HG03521 (cell line): Measurements from ENCODE around the gene DEAF1.
A peak's percentile ranks its signal among the peaks of the same experiment; 100 is the strongest.

Experiments used
- ATAC-seq: cut with Tn5 transposase; IDR thresholded peaks from one replicate; pipeline ENCODE4 v1.9.1; 2021; ENCODE audit warnings: mild to moderate bottlenecking, moderate library complexity; ENCODE audit not compliant: unreplicated experiment

The DEAF1 gene

DNA sequence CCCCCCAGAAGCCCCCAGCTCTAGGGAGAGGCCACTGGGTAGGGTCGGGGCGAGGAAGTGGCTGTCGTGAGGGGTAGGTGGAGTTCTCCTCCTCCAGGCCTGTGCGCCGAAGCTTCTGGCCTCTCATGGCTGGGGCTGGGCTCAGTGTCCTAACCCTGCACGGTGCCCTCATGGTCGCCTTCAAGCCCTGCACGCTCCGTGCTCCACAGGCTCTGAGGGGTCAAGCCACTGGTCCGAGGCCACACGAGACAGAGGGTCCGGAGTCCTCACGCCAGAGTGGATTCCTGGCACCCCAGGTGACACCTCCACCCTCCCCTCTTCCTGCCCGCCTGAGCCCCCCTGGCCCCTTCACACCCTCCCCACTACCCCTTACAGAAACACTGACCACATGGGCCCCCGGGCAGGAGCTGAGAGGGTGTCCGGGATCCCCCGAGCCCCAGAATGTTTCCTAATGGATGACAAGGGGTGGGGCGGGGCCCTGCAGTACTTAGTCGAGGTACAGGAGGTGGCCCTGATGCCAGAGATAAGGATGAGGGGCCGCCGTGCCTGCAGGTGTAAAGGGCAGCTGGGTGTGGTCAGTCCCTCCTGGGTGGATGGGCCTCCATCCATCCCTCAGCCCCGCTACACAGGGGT lies 69.3 kb downstream of the DEAF1 start:
- no peak for ATAC-seq

DNA sequence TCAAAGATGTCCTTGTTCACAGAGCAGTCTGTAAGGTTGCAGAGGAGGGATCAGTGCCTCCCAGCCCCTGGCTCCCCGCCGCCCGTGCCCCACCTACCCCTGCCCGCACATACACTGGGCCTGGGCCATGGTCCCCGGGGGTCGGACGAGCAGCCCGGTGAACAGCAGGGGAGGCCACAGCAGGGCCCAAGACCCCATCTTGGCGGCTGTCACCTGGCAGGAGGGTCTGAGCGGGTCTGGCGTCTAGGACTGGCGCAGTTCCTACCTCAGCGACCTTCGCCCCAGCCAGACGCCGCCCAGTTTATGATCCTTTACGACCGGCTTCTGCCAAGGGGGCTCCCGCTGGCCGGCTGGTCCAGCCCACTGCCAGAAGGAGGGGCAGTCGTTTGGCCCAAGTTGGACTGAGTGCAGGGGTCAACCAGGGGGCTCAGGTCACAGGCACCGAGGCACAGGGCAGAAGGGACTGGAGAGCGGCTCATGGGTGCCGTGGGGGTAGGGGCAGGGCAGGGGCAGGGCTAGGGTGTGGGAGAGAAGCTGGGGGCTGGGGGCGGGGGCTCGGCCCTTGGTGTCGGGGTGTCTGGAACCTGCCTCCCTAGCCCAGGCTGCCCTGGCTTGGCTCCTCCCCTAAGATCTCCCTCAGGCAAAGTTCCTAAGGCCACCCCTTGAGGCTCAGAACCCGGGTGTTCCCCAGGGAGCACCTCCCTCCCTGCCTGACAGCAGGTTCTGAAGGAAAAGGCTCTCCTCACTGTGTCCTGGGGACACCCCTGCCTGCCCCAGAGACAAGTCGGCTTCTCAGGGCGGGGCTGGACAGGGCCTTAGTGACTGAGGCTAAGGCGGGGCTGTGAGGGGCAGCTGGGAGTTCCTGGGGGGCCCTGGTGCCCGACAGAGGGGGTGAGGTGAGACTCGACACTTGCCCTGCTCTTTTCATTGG lies 70.1 kb downstream of the DEAF1 start, which contains the start of gene CDHR5:
Gene CDHR5, minus strand, starts transcription at position 251 of the 931 bp plus-strand sequence. Its CDS starts 53 bp downstream, at position 198.
- no peak for ATAC-seq

- ATAC-seq, result no peak
Measured at GRCh38 chr11:623999-624704, 70.9 kb downstream of the DEAF1 start.

- ATAC-seq, result no peak
Measured at GRCh38 chr11:623349-623869, 71.6 kb downstream of the DEAF1 start.

- no peak for ATAC-seq
Measured at GRCh38 chr11:621838-622237, 73.2 kb downstream of the DEAF1 start.

GRCh38 chr11:620935-621814 lies 73.8 kb downstream of the DEAF1 start:
- no peak for ATAC-seq

GRCh38 chr11:620201-620600 lies 74.8 kb downstream of the DEAF1 start:
- ATAC-seq, result no peak

DNA sequence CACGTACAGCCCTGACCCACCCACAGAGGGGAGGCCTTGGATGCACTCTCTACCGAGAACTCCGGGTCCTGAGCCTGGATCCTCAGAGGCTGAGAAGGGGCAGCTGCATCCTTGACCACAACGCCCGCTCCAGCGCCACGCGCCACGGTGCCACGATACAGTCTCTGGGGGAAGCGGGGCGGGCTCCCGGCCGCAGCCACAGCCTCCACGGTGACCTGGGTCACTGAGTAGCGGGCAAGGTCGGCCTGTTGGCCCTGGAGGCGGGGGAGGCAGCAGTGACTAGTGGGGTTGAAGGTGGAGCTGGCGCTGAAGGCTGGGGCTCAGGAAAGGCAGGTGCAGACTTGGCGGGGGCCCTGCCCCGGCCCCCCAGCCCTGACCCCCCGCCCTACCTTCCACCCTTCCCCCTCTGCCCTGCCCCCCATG lies 75.4 kb downstream of the DEAF1 start:
- no peak for ATAC-seq

DNA sequence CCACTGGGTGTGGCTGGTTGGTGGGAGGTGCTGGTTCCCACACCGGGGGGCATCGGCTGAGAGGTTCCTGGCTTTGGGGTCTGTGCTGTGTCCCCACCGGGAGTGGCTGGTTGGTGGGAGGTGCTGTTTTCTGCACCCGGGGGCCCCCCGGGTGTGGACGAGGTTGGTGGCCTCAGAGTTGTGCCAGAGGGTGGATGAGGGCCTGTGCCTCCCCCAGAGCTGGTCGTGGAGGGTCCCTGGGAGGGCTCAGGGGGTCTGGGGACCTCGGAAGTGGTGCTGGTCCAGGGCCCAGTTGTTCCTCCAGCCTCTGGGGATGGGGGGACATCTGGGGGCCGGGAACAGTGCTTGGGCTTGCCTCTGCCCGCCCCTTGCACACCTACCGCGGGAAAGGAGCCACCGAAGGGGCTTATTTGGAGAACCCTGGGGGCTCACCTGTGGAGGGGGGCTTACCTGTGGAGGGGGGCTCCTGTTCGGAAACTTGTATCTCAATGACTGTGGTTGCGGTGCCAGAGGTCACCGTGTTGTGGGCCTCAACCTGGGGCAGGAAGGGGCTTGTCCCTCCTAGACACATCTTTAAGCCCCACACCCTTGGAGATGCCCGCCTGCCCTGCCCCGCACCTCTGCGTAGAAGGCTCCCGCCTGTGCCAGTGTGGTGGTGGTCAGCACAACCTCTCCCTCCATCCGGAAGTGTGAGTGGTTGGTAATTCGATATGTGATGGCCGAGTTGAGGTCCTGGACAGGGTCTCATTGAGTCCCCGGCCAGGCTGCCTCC lies 76.0 kb downstream of the DEAF1 start:
- ATAC-seq, result no peak

- no peak for ATAC-seq
Measured at GRCh38 chr11:617912-618682, 76.9 kb downstream of the DEAF1 start.

DNA sequence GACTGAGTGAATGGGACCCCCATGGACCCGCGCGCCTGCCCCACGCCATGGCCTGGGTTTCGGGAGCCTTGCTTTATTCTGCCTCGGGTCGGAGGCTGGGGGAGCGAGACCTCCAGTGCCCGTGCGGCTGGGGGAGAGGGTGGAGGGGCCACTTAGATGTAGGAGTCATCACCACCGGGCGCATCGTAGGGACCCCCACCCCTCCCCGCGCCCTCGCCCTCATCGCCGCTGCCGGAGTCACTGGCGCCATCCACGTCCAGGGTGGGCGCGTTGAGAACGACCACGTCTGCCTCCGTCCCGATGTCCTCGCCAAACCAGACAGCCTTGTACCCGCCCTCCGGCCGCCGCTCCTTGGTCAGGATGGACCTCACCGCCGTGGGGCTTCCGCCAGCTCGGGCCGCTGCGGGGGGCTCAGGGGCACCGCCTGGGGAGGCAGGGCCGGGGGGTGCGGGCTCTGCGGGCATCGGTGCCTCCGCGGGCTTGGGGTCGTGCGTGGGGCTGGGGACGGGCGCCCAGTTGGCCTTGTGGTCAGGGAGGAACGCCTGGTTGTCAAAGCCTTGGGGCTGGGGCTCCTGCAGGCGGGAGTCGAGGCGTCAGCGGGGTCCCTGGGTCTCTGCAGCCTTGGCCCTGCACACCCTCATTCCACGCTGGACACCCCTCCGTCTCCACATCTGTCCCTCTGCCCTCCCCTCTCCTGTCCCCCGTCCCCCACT lies 77.7 kb downstream of the DEAF1 start:
- ATAC-seq, result no peak

DNA sequence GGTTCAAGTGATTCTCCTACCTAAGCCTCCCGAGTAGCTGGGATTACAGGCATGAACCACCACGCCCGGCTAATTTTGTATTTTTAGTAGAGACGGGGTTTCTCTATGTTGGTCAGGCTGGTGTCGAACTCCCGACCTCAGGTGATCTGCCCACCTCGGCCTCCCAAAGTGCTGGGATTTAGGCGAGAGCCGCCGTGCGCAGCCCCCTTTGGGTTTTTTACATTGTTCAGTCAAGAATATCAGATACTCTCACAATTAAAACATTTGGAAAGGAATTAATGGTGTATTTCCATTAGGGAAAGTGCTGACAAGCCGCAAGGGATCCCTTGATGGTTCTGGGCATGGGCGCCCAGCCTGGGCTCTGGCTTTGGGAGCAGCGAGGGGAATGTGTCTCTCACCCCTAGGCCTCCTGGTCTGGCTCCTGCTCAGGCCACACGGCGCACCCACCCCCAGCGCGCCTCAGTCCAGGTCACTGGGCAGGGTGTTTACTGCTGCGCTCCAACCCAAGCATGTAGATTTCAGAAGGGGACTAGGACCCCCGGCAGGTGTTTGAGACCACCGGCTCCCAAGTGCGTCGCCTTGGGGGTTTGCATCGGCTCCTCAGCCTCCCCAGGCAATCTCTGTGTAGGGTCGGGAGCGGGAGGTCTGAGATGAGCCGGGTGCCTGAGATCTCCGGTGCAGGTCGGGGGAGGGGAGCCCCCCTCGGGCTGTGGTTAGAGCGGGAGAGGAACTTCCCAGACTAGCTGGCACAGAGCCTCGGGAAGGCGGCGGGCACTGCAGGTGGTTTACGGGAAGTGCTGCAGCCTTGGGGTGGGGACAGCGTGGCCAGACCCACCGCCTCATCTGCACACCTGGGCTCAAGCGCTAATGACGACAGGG lies 78.5 kb downstream of the DEAF1 start:
- ATAC-seq, result no peak

- peak; percentile 70 for ATAC-seq
Measured at GRCh38 chr11:615504-616319, 79.3 kb downstream of the DEAF1 start, which contains the start of gene IRF7. Gene IRF7 (minus strand): TSS chr11:615950. CDS start chr11:615364, 586 bp downstream.

DNA sequence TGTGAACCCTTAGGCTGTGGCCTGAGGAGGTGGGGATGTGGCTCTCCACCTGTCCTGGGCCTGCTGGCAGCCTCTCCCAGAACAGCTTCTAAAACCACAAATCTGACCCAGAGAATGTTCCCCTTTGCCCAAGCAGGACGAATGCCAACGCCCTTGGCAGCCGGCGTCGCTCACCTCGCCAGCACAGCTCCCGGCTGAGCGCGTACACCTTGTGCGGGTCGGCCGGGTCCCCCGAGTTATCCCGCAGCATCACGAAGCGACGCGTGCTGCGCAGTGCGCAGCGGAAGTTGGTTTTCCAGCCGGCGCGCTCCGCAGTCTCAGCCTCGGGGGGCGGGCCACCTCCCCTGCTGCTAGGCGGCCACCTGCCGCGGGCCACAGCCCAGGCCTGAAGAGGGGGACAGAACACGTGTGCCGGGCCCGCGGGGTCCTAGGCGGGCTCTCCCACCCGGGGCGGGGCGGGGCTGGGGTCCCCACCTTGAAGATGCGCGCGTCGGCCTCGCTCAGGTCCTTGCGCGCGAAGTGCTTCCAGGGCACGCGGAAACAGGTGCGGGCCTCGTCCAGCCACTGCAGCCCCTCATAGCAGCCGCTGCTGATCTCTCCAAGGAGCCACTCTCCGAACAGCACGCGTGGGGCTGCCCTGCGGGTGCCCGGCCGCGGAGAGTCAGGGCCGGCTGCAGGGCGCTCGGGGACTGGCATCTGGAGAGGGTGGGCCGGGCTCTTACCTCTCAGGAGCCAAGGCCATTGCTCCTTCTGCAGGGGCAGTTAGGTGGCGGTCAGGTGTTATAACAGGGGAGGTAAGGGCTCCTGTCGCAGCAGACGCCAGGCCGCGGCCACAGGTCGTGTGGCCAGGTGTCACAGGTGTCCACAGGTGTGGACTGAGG lies 80.2 kb downstream of the DEAF1 start:
- ATAC-seq, result no peak

- ATAC-seq, result no peak
Measured at GRCh38 chr11:614021-614622, 80.9 kb downstream of the DEAF1 start.
